Spleen (tissue), 11 donors: ENCODE data around the gene PTPRU. TPM values are rescaled to one million over a fixed set of nuclear protein-coding genes. Genes with fewer than 3 reads are reported as not detected.
"Not testable (repeated sequence)": the region's sequence is repeated elsewhere in the genome, so short reads cannot be mapped to it uniquely, and the experiment has no call there.

ENCODE experiments used
- DNase-seq: peaks from one replicate; pipeline ENCODE4 v3.0.0-alpha.2; 2020
- H3K27ac ChIP-seq, 8 donors: fragments of 200-600 bp; sonication (generic) in 7 of 8; 1 replicate in 4 of 8; 2 replicates in 4 of 8; pipeline versions ENCODE4 v1.5.0 to v1.8.0; 2016 to 2021; ENCODE audit warnings: inconsistent platforms in 4 of 8, mild to moderate bottlenecking in 4 of 8, moderate library complexity in 1 of 8
- H3K27me3 ChIP-seq, 7 donors: fragments of 200-600 bp; sonication (generic) in 6 of 7; replicated peaks in 1 of 7; 1 replicate in 4 of 7; 2 replicates in 3 of 7; pipeline versions ENCODE4 v1.5.0 to v1.8.0; 2016 to 2021; ENCODE audit warnings: inconsistent platforms in 3 of 7, mild to moderate bottlenecking in 1 of 7
- H3K36me3 ChIP-seq, 6 donors: fragments of 200-600 bp; sonication (generic) in 5 of 6; 1 replicate in 4 of 6; 2 replicates in 2 of 6; pipeline versions ENCODE4 v1.5.0 to v1.8.0; 2016 to 2021; ENCODE audit warnings: inconsistent platforms in 2 of 6
- H3K4me1 ChIP-seq, 6 donors: fragments of 200-600 bp; sonication (generic) in 5 of 6; 1 replicate in 3 of 6; 2 replicates in 3 of 6; pipeline versions ENCODE4 v1.5.0 to v1.8.0; 2016 to 2021; ENCODE audit warnings: inconsistent platforms in 3 of 6
- H3K4me3 ChIP-seq, 8 donors: fragments of 200-600 bp; sonication (generic) in 7 of 8; 1 replicate in 4 of 8; 2 replicates in 4 of 8; pipeline versions ENCODE4 v1.5.0 to v1.8.0; 2016 to 2021; ENCODE audit warnings: inconsistent platforms in 4 of 8, mild to moderate bottlenecking in 4 of 8, moderate library complexity in 2 of 8
- H3K9me3 ChIP-seq, 8 donors: fragments of 200-600 bp; sonication (generic) in 7 of 8; 1 replicate in 4 of 8; 2 replicates in 4 of 8; pipeline versions ENCODE4 v1.5.0 to v1.8.0; 2016 to 2021; ENCODE audit warnings: inconsistent platforms in 4 of 8
- CTCF ChIP-seq, 11 experiments: fragments of 200-600 bp in 7 of 11; fragments of 450-650 bp in 4 of 11; sonication (generic) in 4 of 11; IDR thresholded peaks in 8 of 11; conservative IDR thresholded peaks in 3 of 11; 1 replicate in 7 of 11; 2 replicates in 4 of 11; pipeline versions ENCODE4 v1.4.0 to v1.8.0; 2016 to 2021; ENCODE audit warnings: antibody characterized with exemption in 11 of 11, inconsistent platforms in 4 of 11, mild to moderate bottlenecking in 1 of 11
- POLR2A ChIP-seq, 3 donors: fragments of 450-650 bp; IDR thresholded peaks; one replicate each; pipeline ENCODE4 v1.5.1; 2017; ENCODE audit warnings: antibody characterized with exemption in 3 of 3, mild to moderate bottlenecking in 1 of 3
- POLR2AphosphoS5 ChIP-seq, 3 donors: sonication (generic); formaldehyde crosslinking; IDR thresholded peaks; one replicate each; pipeline ENCODE4 v1.5.1; 2017; ENCODE audit warnings: antibody characterized with exemption in 3 of 3
- WGBS, 5 donors: extraction: QIAGEN DNeasy Blood & Tissue Kit in 3 of 5; methylation state at CpG; one replicate each; pipeline versions ENCODE4 v1.1.5 to v1.1.7; 2013 to 2018; 5-methylcytosine and 5-hydroxymethylcytosine counted together
- intact Hi-C: fragments of 100-400 bp; cut with DNase I; formaldehyde crosslinking; loops from one replicate; pipeline ENCODE4 v1.15.0; 2023; ENCODE audit warnings: low total_unique reads
- polyA plus RNA-seq, 3 donors: library from polyadenylated mRNA; stranded (reverse); fragments of 200-250 nt; gene quantifications; one replicate each; pipeline ENCODE4 v1.2.1, GENCODE V29; 2013
- total RNA-seq, 7 donors: library from RNA; depleted of rRNA in 3 of 7; stranded (reverse); fragments of >200 nt in 3 of 7; fragmentation: NEBNext Ultra II Directional in 4 of 7; extraction: Animal tissue kit (Norgen Biotek cat#: 25700) in 4 of 7; gene quantifications; one replicate each; pipeline versions ENCODE4 v1.1.0 to v1.2.1, GENCODE V29; 2016 to 2021
- donor health status: healthy with polysubstance abuse.
- donor health status: DM: no; HTN: no; CAD: no; lungs with moderate emphysema.
- donor health status: DM: no; HTN: no; CAD: no.
- donor health status: Bipolar disorder and iron deficiency.
- donor health status: healthy.
- donor health status: DM: no; HTN: no; CAD: no.
- donor health status: DM: yes; HTN: yes; CAD: no.

The PTPRU gene
- total and polyA plus RNA-seq, 10 donors, result 1.00 to 10.8 (median 5.2) TPM

- TF ChIP-seq POLR2A (IDR thresholded peaks at IDR 0.05) (no peak), CTCF (IDR thresholded peaks at IDR 0.05 in 8 of 11, conservative IDR thresholded peaks at IDR 0.05 in 3 of 11) (no peak), POLR2AphosphoS5 (IDR thresholded peaks at IDR 0.05) (no peak)
- WGBS, 5 donors, result 91 to 100% (median 92%) methylated on average over 2 of the region's 2 CpGs
- intact Hi-C loops, result no loop called here
- Histone ChIP-seq H3K4me3 (no peak overlapping the region), H3K27ac (no peak overlapping the region), H3K4me1 (no peaks in the 10 kb centered on the region), H3K9me3 (no peaks in the 10 kb centered on the region), H3K27me3 (no peaks in the 10 kb centered on the region), H3K36me3 (peaks cover 2 to 82% (median 30%) of the 10 kb centered on the region in 6 donors)
- no peak for DNase-seq
Observed at GRCh38 chr1:29217633-29218032, 18.7 kb upstream of the PTPRU start.

- no peaks in the 10 kb centered on the region for H3K4me1 ChIP-seq
- intact Hi-C loops, result no loop called here
- TF ChIP-seq CTCF (IDR thresholded peaks at IDR 0.05 in 8 of 11, conservative IDR thresholded peaks at IDR 0.05 in 3 of 11) (no peak), POLR2AphosphoS5 (IDR thresholded peaks at IDR 0.05) (no peak), POLR2A (IDR thresholded peaks at IDR 0.05) (no peak)
- DNase-seq, result no peak
- no peak overlapping the region for H3K27ac ChIP-seq
- WGBS, 5 donors, result 43 to 78% (median 73%) methylated on average over 2 of the region's 2 CpGs
- H3K4me3 ChIP-seq, result no peak overlapping the region
- H3K9me3 ChIP-seq, result no peaks in the 10 kb centered on the region
- peaks cover 2 to 82% (median 26%) of the 10 kb centered on the region in 6 donors for H3K36me3 ChIP-seq
- H3K27me3 ChIP-seq, result no peaks in the 10 kb centered on the region
Observed at GRCh38 chr1:29218223-29218622, 18.1 kb upstream of the PTPRU start.

- no peak overlapping the region for H3K27ac ChIP-seq
- H3K27me3 ChIP-seq, result no peaks in the 10 kb centered on the region
- intact Hi-C loops, result no loop called here
- no peaks in the 10 kb centered on the region for H3K4me1 ChIP-seq
- H3K9me3 ChIP-seq, result no peaks in the 10 kb centered on the region
- no peak for TF ChIP-seq POLR2A (IDR thresholded peaks at IDR 0.05)
- TF ChIP-seq CTCF (IDR thresholded peaks at IDR 0.05 in 8 of 11, conservative IDR thresholded peaks at IDR 0.05 in 3 of 11), result no peak
- TF ChIP-seq POLR2AphosphoS5 (IDR thresholded peaks at IDR 0.05), result no peak
- H3K4me3 ChIP-seq, result no peak overlapping the region
- WGBS, 5 donors, result 88 to 96% (median 93%) methylated on average over 3 of the region's 3 CpGs
- H3K36me3 ChIP-seq, result peaks cover 0 to 69% (median 3%) of the 10 kb centered on the region in 6 donors
- no peak for DNase-seq
Observed at GRCh38 chr1:29221296-29221695, 15.0 kb upstream of the PTPRU start.

GRCh38 chr1:29222260-29222659, 14.1 kb upstream of the PTPRU start:
- H3K27ac ChIP-seq, H3K27me3 ChIP-seq, DNase-seq, H3K4me3 ChIP-seq, H3K9me3 ChIP-seq, H3K4me1 ChIP-seq, intact Hi-C loops: not testable (repeated sequence)
- 92 to 93% (median 92%) methylated on average over 6 of the region's 6 CpGs for WGBS, 5 donors
- H3K36me3 ChIP-seq, result peaks cover 0 to 65% (median 1%) of the 10 kb centered on the region in 6 donors

GRCh38 chr1:29222686-29223085, 13.6 kb upstream of the PTPRU start:
- H3K27me3 ChIP-seq, result no peaks in the 10 kb centered on the region
- TF ChIP-seq POLR2A (IDR thresholded peaks at IDR 0.05), result no peak
- TF ChIP-seq POLR2AphosphoS5 (IDR thresholded peaks at IDR 0.05), result no peak
- no peak for TF ChIP-seq CTCF (IDR thresholded peaks at IDR 0.05 in 8 of 11, conservative IDR thresholded peaks at IDR 0.05 in 3 of 11)
- intact Hi-C loops, result no loop called here
- peaks cover 0 to under 1% (median 0%) of the 10 kb centered on the region in 6 donors for H3K4me1 ChIP-seq
- H3K9me3 ChIP-seq, result no peaks in the 10 kb centered on the region
- WGBS, 5 donors, result 67 to 100% (median 92%) methylated on average over 1 of the region's 1 CpG
- no peak overlapping the region for H3K4me3 ChIP-seq
- no peak overlapping the region for H3K27ac ChIP-seq
- no peak for DNase-seq
- H3K36me3 ChIP-seq, result peaks cover 0 to 61% (median 1%) of the 10 kb centered on the region in 6 donors
